ENCODE results near the gene ARMC8. TPM values are rescaled to one million over a fixed set of nuclear protein-coding genes. Genes with fewer than 3 reads are reported as not detected.

ARMC8 gene
- total RNA-seq, 1 donor, result 49.8 TPM

DNA sequence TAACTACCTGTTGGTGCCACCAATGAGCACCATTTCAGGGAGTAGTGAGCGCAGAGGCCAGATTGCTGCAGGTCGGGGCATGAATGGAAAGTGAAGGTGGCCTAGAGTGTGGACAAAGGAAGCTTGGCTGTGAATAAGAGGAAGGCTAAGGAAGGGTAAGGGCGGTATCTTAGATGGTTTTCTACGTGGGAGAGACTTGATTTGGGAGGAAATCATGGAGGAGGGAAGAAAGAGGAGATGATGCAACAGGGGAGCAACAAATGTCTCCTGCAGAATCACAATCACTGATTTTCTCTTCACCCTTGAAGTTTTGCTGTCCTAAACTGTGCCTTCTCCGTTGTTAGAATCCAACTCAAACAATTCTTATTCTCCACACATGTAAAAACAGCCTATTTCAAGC lies 120.8 kb downstream of the ARMC8 start:
- no peak for DNase-seq (ENCODE audit: low read depth)
- TF ChIP-seq, protein P1, sequence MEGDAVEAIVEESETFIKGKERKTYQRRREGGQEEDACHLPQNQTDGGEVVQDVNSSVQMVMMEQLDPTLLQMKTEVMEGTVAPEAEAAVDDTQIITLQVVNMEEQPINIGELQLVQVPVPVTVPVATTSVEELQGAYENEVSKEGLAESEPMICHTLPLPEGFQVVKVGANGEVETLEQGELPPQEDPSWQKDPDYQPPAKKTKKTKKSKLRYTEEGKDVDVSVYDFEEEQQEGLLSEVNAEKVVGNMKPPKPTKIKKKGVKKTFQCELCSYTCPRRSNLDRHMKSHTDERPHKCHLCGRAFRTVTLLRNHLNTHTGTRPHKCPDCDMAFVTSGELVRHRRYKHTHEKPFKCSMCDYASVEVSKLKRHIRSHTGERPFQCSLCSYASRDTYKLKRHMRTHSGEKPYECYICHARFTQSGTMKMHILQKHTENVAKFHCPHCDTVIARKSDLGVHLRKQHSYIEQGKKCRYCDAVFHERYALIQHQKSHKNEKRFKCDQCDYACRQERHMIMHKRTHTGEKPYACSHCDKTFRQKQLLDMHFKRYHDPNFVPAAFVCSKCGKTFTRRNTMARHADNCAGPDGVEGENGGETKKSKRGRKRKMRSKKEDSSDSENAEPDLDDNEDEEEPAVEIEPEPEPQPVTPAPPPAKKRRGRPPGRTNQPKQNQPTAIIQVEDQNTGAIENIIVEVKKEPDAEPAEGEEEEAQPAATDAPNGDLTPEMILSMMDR (IDR thresholded peaks at IDR 0.05; ENCODE audit: insufficient read depth, low read length), result no peak
- no peak overlapping the region for H3K4me3 ChIP-seq (ENCODE audit: low read depth, low read length)

DNA sequence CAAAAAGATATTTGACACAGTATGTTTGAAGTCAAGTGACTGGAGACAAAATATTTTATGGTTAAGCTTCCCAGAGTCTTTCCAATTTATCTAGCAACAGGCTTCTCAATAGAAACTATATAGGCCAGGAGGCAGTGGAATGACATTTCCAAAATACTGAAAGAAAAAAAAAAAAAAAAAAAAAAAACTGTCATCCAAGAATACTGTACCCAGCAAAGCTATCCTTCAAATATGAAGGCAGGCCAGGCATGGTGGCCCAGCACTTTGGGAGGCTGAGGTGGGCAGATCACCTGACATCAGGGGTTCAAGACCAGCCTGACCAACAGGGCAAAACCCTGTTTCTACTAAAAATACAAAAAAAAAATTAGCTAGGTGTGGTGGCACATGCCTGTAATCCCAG lies 121.7 kb downstream of the ARMC8 start:
- H3K4me3 ChIP-seq (ENCODE audit: low read depth, low read length), result no peak overlapping the region
- no peak for DNase-seq (ENCODE audit: low read depth)
- TF ChIP-seq, protein P1 (IDR thresholded peaks at IDR 0.05; ENCODE audit: insufficient read depth, low read length), result no peak

DNA sequence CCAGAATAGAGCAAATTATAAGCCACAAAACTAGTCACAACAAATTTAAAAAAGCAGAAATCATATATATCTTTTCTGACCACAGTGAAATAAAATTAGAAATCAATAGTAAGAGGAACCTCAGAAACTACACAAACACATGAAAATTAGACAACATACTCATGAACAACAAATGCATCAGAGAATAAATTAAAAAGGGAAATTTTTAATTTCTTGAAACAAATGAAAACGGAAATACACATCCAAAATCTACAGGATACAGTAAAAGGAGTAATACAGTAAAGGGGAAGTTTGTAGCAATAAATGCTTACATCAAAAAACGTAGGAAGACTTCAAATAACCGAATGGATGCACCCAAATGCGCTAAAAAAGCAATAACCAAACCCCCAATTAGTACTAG lies 123.4 kb downstream of the ARMC8 start:
- no peak overlapping the region for H3K4me3 ChIP-seq (ENCODE audit: low read depth, low read length)
- TF ChIP-seq, protein P1 (IDR thresholded peaks at IDR 0.05; ENCODE audit: insufficient read depth, low read length), result no peak
- DNase-seq (ENCODE audit: low read depth), result no peak

DNA sequence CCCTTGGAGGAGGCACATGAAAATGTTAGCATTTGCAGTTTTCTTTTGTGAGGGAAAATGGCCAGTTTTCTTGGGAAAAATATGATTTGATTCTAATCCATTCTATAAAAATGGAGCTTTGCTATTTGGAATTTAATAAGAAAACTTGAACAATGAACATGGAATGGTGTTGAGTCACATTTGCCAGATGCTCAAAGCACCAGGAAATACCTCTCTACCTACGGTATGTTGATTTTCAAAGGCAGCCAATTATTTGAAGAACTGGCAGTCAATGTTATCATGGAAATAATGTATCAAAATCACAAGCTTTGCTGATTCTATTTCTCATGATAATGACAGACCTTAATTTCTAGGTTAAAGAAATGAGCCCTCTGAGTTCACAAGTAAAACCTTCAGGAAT lies 127.7 kb downstream of the ARMC8 start:
- no peak overlapping the region for H3K4me3 ChIP-seq (ENCODE audit: low read depth, low read length)
- TF ChIP-seq, protein P1 (IDR thresholded peaks at IDR 0.05; ENCODE audit: insufficient read depth, low read length), result no peak
- DNase-seq (ENCODE audit: low read depth), result peak; percentile 74

DNA sequence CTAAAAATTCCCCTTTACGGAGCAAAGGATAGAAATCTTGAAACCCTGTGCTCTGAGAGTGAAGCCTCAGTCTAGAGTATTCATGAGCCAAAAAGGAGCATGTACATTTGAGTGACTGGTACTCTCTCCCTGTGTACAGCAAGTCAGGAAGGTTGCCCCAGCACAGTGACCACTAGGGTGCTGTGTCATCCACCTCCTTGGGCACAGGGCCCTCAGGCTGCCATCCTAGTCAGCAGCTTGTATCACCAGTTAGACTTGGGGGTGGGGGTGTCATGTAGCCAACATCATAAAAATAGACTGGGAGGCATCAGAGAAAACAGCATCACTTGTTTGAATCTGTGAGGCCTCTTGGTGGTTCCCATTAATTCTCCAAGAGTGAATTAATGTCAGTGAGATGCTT lies 130.6 kb downstream of the ARMC8 start:
- TF ChIP-seq, protein P1 (IDR thresholded peaks at IDR 0.05; ENCODE audit: insufficient read depth, low read length), result no peak
- no peak overlapping the region for H3K4me3 ChIP-seq (ENCODE audit: low read depth, low read length)
- DNase-seq (ENCODE audit: low read depth), result no peak

DNA sequence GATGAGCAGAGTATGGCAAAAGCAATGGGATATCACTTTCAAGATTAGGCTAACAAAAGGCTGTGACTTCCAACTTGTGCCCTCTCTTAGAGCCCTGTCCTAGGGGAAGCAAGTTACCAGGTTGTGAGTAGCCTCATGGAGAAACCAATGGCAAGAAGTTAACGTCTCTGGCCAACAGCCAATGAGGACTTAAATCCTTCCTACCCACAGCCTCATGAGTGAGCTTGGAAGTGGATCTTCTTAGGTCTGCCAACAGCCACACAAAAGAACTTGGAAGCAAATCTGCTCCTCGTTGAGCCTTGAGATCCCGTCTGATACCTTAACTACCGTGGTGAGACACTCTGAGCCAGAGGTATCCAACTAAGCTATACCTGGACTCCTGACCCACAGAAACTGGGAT lies 136.9 kb downstream of the ARMC8 start:
- peak; percentile 47 for DNase-seq (ENCODE audit: low read depth)
- H3K4me3 ChIP-seq (ENCODE audit: low read depth, low read length), result no peak overlapping the region
- TF ChIP-seq, protein P1 (IDR thresholded peaks at IDR 0.05; ENCODE audit: insufficient read depth, low read length), result no peak

DNA sequence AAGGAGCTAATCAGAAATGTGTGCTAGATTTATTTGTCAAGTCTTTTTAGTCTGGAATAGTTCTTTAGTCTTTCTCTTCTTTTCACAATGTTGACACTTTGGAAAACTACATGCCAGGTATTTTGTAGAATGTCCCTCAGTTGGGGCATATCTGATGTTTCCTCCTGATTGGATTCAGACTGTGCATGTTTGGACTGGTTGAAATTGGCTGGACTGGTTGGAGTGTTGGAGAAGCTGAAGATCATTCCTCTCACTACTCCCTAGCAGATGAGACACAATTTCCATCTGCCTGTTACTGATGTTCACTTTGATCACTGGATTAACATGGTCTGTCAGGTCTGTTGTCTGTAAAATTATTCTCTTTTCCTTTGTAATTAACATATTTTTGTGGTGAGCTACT lies 138.9 kb downstream of the ARMC8 start:
- TF ChIP-seq, protein P1 (IDR thresholded peaks at IDR 0.05; ENCODE audit: insufficient read depth, low read length), result no peak
- no peak for DNase-seq (ENCODE audit: low read depth)
- no peak overlapping the region for H3K4me3 ChIP-seq (ENCODE audit: low read depth, low read length)

All from fibroblast of the aortic adventitia (primary cell).